Osteoblast (primary cell): ENCODE results near the gene FBF1. TPM values are rescaled to one million over a fixed set of nuclear protein-coding genes. Genes with fewer than 3 reads are reported as not detected.

ENCODE experiments used
- DNase-seq: peaks from one replicate; pipeline ENCODE4 v3.0.0; 2011; ENCODE audit warnings: low spot score, mixed read lengths; ENCODE audit not compliant: insufficient read length; ENCODE audit errors: missing footprints
- H2AFZ ChIP-seq: 2 replicates; pipeline ENCODE4 v1.6.0; 2011; ENCODE audit warnings: mild to moderate bottlenecking, low read length
- H3K27ac ChIP-seq: 2 replicates; pipeline ENCODE4 v1.5.1; 2011; ENCODE audit warnings: mild to moderate bottlenecking, low read depth, low read length, moderate library complexity
- H3K27me3 ChIP-seq: 2 replicates; pipeline ENCODE4 v1.6.0; 2012; ENCODE audit warnings: mild to moderate bottlenecking, control low read depth, inconsistent platforms, low read length, moderate library complexity; ENCODE audit not compliant: insufficient read depth
- H3K36me3 ChIP-seq: 2 replicates; pipeline ENCODE4 v1.5.1; 2011; ENCODE audit warnings: mild to moderate bottlenecking, low read length, control low read depth, moderate library complexity; ENCODE audit not compliant: insufficient read depth
- H3K4me1 ChIP-seq: 2 replicates; pipeline ENCODE4 v1.5.1; 2011; ENCODE audit warnings: mild to moderate bottlenecking, low read length, control low read depth, moderate library complexity; ENCODE audit not compliant: insufficient read depth
- H3K4me2 ChIP-seq: 2 replicates; pipeline ENCODE4 v1.6.0; 2011; ENCODE audit warnings: mild to moderate bottlenecking, low read length; ENCODE audit not compliant: insufficient read depth
- H3K4me3 ChIP-seq: fragments of 200-600 bp; sonication (generic); 3 replicates; pipeline ENCODE4 v1.5.1; 2012; ENCODE audit warnings: mild to moderate bottlenecking, low read length, inconsistent platforms; ENCODE audit not compliant: insufficient read depth
- H3K79me2 ChIP-seq: 2 replicates; pipeline ENCODE4 v1.6.0; 2012; ENCODE audit warnings: mild to moderate bottlenecking, low read length, control low read depth, inconsistent platforms; ENCODE audit not compliant: insufficient read depth
- H3K9me3 ChIP-seq: 2 replicates; pipeline ENCODE4 v1.5.1; 2011; ENCODE audit warnings: low read depth, low read length, control low read depth
- H4K20me1 ChIP-seq: 2 replicates; pipeline ENCODE4 v1.6.0; 2012; ENCODE audit warnings: mild to moderate bottlenecking, low read length, control low read depth; ENCODE audit not compliant: insufficient read depth
- CTCF ChIP-seq: IDR thresholded peaks from 2 replicates; pipeline ENCODE4 v1.5.1; 2011; ENCODE audit warnings: mild to moderate bottlenecking, low read depth, low read length, moderate library complexity; ENCODE audit errors: extremely low read depth
- total RNA-seq: library from RNA; depleted of rRNA; stranded (reverse); fragments of >200 nt; gene quantifications from 2 replicates; pipeline ENCODE4 v1.2.3, GENCODE V29; 2012

FBF1 gene
- total RNA-seq, 1 donor: 14.1 TPM

GRCh38 chr17:75885431-75885830 lies 55.4 kb downstream of the FBF1 start:
- Histone ChIP-seq H3K36me3 (peaks cover 8% of the 10 kb centered on the region), H3K9me3 (no peaks in the 10 kb centered on the region), H3K27ac (no peak overlapping the region), H3K4me2 (no peak overlapping the region), H2AFZ (no peak overlapping the region), H3K27me3 (no peaks in the 10 kb centered on the region), H3K79me2 (no peaks in the 10 kb centered on the region), H4K20me1 (no peaks in the 10 kb centered on the region), H3K4me1 (no peaks in the 10 kb centered on the region), H3K4me3 (no peak overlapping the region)
- DNase-seq: peak; percentile 15
- TF ChIP-seq CTCF: no peak

GRCh38 chr17:75881678-75882454 lies 59.0 kb downstream of the FBF1 start:
- Histone ChIP-seq H3K4me3 (no peak overlapping the region), H4K20me1 (no peaks in the 10 kb centered on the region), H2AFZ (no peak overlapping the region), H3K36me3 (no peaks in the 10 kb centered on the region), H3K4me2 (no peak overlapping the region), H3K4me1 (peaks cover 7% of the 10 kb centered on the region), H3K27ac (no peak overlapping the region), H3K27me3 (peaks cover 6% of the 10 kb centered on the region), H3K9me3 (no peaks in the 10 kb centered on the region), H3K79me2 (no peaks in the 10 kb centered on the region)
- peak; percentile 10 for DNase-seq
- no peak for TF ChIP-seq CTCF

GRCh38 chr17:75880266-75880665 lies 60.6 kb downstream of the FBF1 start:
- no peak for TF ChIP-seq CTCF
- H3K4me2 ChIP-seq: no peak overlapping the region

GRCh38 chr17:75878174-75878998 lies 62.5 kb downstream of the FBF1 start, which contains the start of gene TRIM47:
TSS of gene TRIM47 (minus strand) at chr17:75878581. CDS start at chr17:75878548, 33 bp downstream.
- no peak for TF ChIP-seq CTCF
- H4K20me1 ChIP-seq: peaks cover 3% of the 10 kb centered on the region
- peaks cover 6% of the 10 kb centered on the region for H3K27me3 ChIP-seq
- H3K27ac ChIP-seq: peak within 1 kb of the TSS; percentile 41
- H2AFZ ChIP-seq: peak within 1 kb of the TSS; percentile 80
- peak; percentile 94 for DNase-seq
- H3K36me3 ChIP-seq: no peaks in the 10 kb centered on the region
- no peaks in the 10 kb centered on the region for H3K9me3 ChIP-seq
- no peaks in the 10 kb centered on the region for H3K79me2 ChIP-seq
- H3K4me2 ChIP-seq: peak within 1 kb of the TSS; percentile 86
- H3K4me1 ChIP-seq: peaks cover 23% of the 10 kb centered on the region
- H3K4me3 ChIP-seq: peak within 1 kb of the TSS; percentile 77

More at GRCh38 chr17:75880266-75880665, 60.6 kb downstream of the FBF1 start:
- H3K4me3 ChIP-seq: no peak overlapping the region
- H3K9me3 ChIP-seq: no peaks in the 10 kb centered on the region
- peaks cover 3% of the 10 kb centered on the region for H4K20me1 ChIP-seq
- H3K27me3 ChIP-seq: peaks cover 6% of the 10 kb centered on the region
- no peaks in the 10 kb centered on the region for H3K79me2 ChIP-seq
- H2AFZ ChIP-seq: no peak overlapping the region
- peaks cover 23% of the 10 kb centered on the region for H3K4me1 ChIP-seq
- peak; percentile 48 for DNase-seq
- no peak overlapping the region for H3K27ac ChIP-seq
- no peaks in the 10 kb centered on the region for H3K36me3 ChIP-seq
